GM12878 (cell line): ENCODE measurements around the gene VKORC1. TPM values are rescaled to one million over a fixed set of nuclear protein-coding genes. Genes with fewer than 3 reads are reported as not detected.

Experiments
- ATAC-seq: fragments of 200-7000 bp; cut with Tn5 transposase; 3 replicates; pipeline ENCODE4 v1.9.1; 2020; ENCODE audit warnings: mild to moderate bottlenecking, moderate library complexity
- BruUV-seq: library from RNA; stranded (reverse); fragments of 400-500 nt; replicated peaks from 2 replicates; lab custom pipeline; 2021; lab: Mats Ljungman, UMichigan
- CTCF ChIA-PET: fragments of 300-600 bp; sonication (Branson Sonifier 250); formaldehyde crosslinking; extraction: SDS; loops from one replicate; lab custom pipeline; 2021; ENCODE audit warnings: inconsistent platforms; lab: Yijun Ruan, JAX
- POLR2A ChIA-PET: fragments of 350-600 bp; formaldehyde crosslinking; extraction: SDS; loops from one replicate; lab custom pipeline; 2021; ENCODE audit warnings: inconsistent platforms; lab: Charles Lee
- RAD21 ChIA-PET: fragments of 300-600 bp; sonication (Branson Sonifier 250); formaldehyde crosslinking; loops from one replicate; lab custom pipeline; 2023; ENCODE audit warnings: antibody characterized with exemption; ENCODE audit not compliant: unreplicated experiment; lab: Charles Lee
- SMC1A ChIA-PET: fragments of 300-600 bp; sonication (Branson Sonifier 250); formaldehyde crosslinking; loops from one replicate; lab custom pipeline; 2023; ENCODE audit not compliant: unreplicated experiment, uncharacterized antibody; lab: Charles Lee
- DNase-seq: peaks from one replicate; pipeline ENCODE4 v3.0.0-alpha.2; 2011; ENCODE audit warnings: low read depth, low spot score
- FAIRE-seq: peaks from 3 replicates; lab custom pipeline; 2011; peaks lifted over from hg19 to GRCh38; lab: Jason Lieb, UNC
- H2AFZ ChIP-seq: 2 replicates; pipeline ENCODE4 v1.6.0; 2011; ENCODE audit warnings: low read depth, low read length, control low read depth; ENCODE audit not compliant: control insufficient read depth
- H3K27ac ChIP-seq: 2 replicates; pipeline ENCODE4 v1.5.1; 2011; ENCODE audit warnings: control low read depth; ENCODE audit not compliant: control insufficient read depth, insufficient read depth
- H3K27me3 ChIP-seq, 2 experiments: replicated peaks in 1 of 2; 2 replicates each; pipeline versions ENCODE4 v1.6.0 to v1.6.1; 2011; ENCODE audit warnings: low read length in 1 of 2; ENCODE audit not compliant: control insufficient read depth in 2 of 2, insufficient read depth in 2 of 2
- H3K36me3 ChIP-seq, 2 experiments: 2 replicates each; pipeline ENCODE4 v1.5.1; 2011; ENCODE audit warnings: low read length in 1 of 2; ENCODE audit not compliant: control insufficient read depth in 2 of 2, insufficient read depth in 2 of 2
- H3K4me1 ChIP-seq: 2 replicates; pipeline ENCODE4 v1.6.1; 2011; ENCODE audit warnings: mild to moderate bottlenecking, low read length, moderate library complexity, mixed read lengths; ENCODE audit not compliant: control insufficient read depth, insufficient read depth
- H3K4me2 ChIP-seq: 2 replicates; pipeline ENCODE4 v1.6.0; 2011; ENCODE audit warnings: control low read depth; ENCODE audit not compliant: control insufficient read depth, insufficient read depth
- H3K4me3 ChIP-seq: fragments of 200-600 bp; sonication (generic); 2 replicates; pipeline ENCODE4 v1.5.1; 2016
- H3K79me2 ChIP-seq: 2 replicates; pipeline ENCODE4 v1.6.0; 2011; ENCODE audit warnings: low read length; ENCODE audit not compliant: control insufficient read depth, insufficient read depth
- H3K9ac ChIP-seq: 2 replicates; pipeline ENCODE4 v1.8.0; 2011; ENCODE audit warnings: low read length, control low read depth, mixed read lengths; ENCODE audit not compliant: control insufficient read depth, insufficient read depth
- H3K9me3 ChIP-seq: replicated peaks from 3 replicates; pipeline ENCODE4 v1.5.1; 2011; ENCODE audit warnings: mild to moderate bottlenecking, low read length; ENCODE audit not compliant: control insufficient read depth, insufficient read depth
- H4K20me1 ChIP-seq: 2 replicates; pipeline ENCODE4 v1.6.0; 2011; ENCODE audit not compliant: control insufficient read depth, insufficient read depth
- HDGF ChIP-seq: fragments of 450-650 bp; IDR thresholded peaks from 2 replicates; pipeline ENCODE4 v1.6.1; 2016; ENCODE audit warnings: antibody characterized with exemption
- MEF2A ChIP-seq: IDR thresholded peaks from 2 replicates; pipeline ENCODE4 v1.6.1; 2011; ENCODE audit warnings: low read depth, mild to moderate bottlenecking, low read length, moderate library complexity; ENCODE audit not compliant: insufficient read depth
- NR2C2 ChIP-seq: IDR thresholded peaks from 2 replicates; pipeline ENCODE4 v1.6.1; 2011; ENCODE audit warnings: borderline replicate concordance, low read depth; ENCODE audit not compliant: control insufficient read depth, insufficient read length
- RAD21 ChIP-seq: IDR thresholded peaks from 2 replicates; pipeline ENCODE4 v1.6.1; 2011; ENCODE audit warnings: mild to moderate bottlenecking, low read depth, low read length, moderate library complexity; ENCODE audit not compliant: insufficient read depth
- SKIL ChIP-seq: fragments of 450-650 bp; IDR thresholded peaks from 2 replicates; pipeline ENCODE4 v1.6.1; 2017; ENCODE audit warnings: mild to moderate bottlenecking, low read depth, inconsistent platforms; ENCODE audit not compliant: poor library complexity, severe bottlenecking
- SMC3 ChIP-seq: IDR thresholded peaks from 2 replicates; pipeline ENCODE4 v1.6.1; 2011; ENCODE audit warnings: low read length, improper control_type of control experiment, borderline replicate concordance
- ZNF622 ChIP-seq: fragments of 450-650 bp; IDR thresholded peaks from 2 replicates; pipeline ENCODE4 v1.6.1; 2017; ENCODE audit warnings: mild to moderate bottlenecking, inconsistent platforms
- WGBS: methylation state at CpG from one replicate; pipeline ENCODE4 v1.1.6; 2016; ENCODE audit warnings: low lambda C conversion rate; ENCODE audit not compliant: insufficient replicate concordance, insufficient coverage; ENCODE audit errors: missing lambda C conversion rate; 5-methylcytosine and 5-hydroxymethylcytosine counted together
- in situ Hi-C: fragments of 300-500 bp; cut with MboI; formaldehyde crosslinking; loops from 9 replicates; pipeline ENCODE4 v1.14.3; 2018; ENCODE audit warnings: mixed read lengths
- intact Hi-C: fragments of 100-400 bp; cut with micrococcal nuclease; formaldehyde crosslinking; loops from one replicate; pipeline ENCODE4 v1.14.2; 2022; ENCODE audit not compliant: unreplicated experiment
- polyA plus RNA-seq, 11 experiments: library from polyadenylated mRNA; depleted of rRNA in 4 of 11; unstranded in 6 of 11; stranded (reverse) in 5 of 11; fragments of >200 nt; fragmentation: Nextera tagmentation in 4 of 11; fragmentation: Illumina TruSeq in 1 of 11; extraction: Ambion mirVana in 4 of 11; extraction: Trizol in 1 of 11; gene quantifications; 1 replicate in 1 of 11; 2 replicates in 10 of 11; pipeline versions ENCODE4 v1.2.1 to v1.2.3, GENCODE V29; 2011 to 2016; ENCODE audit warnings: inconsistent platforms in 2 of 11, missing spikeins in 2 of 11, low read depth in 1 of 11
- total RNA-seq, 4 experiments: library from RNA; depleted of rRNA in 3 of 4; stranded (reverse); fragments of >200 nt in 3 of 4; fragmentation: Illumina TruSeq in 1 of 4; extraction: Trizol in 1 of 4; gene quantifications; 2 replicates each; pipeline versions ENCODE4 v1.2.1 to v1.2.3, GENCODE V29; 2013 to 2021

Gene VKORC1
- total and polyA plus RNA-seq, 10 of the 15 experiments (the other 5 are each of a cell fraction or from before 2014, with no cell fraction given): 19.8 to 140 (median 57.7) TPM

DNA sequence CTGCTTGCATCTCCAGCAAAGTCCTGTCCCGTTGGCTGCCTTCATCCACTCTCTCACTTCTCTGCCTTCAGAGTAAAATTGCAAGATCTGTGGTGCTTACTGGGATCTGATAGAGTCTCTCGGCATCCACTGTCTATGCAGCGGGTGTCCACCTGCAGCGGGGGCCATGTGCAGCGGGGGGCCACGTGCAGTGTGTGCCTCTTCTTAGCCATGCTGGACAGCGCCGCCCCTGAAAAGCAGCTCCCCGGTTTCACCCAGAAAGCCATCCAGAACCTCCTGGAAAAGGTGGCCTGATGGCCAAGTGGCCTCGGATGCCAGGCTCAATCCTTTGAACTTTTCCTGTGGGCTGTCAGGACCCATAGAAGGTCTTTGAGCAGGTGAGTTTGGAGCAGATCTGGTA, 51.7 kb downstream of the VKORC1 start:
- no peaks in the 10 kb centered on the region for H3K9me3 ChIP-seq
- ChIA-PET SMC1A (no interaction called here), CTCF (interaction anchor here (1.2 kb wide), 1 partner anchor 56 kb away, joined by 3 read pairs; no protein-coding TSS in a partner anchor), POLR2A (no interaction called here), RAD21 (no interaction called here)
- 98% methylated on average over 10 of the region's 10 CpGs for WGBS
- TF ChIP-seq SKIL (no peak), ZNF622 (no peak), SMC3 (no peak), HDGF (no peak), MEF2A (no peak), NR2C2 (no peak), RAD21 (no peak)
- no peak overlapping the region for H2AFZ ChIP-seq
- no peaks in the 10 kb centered on the region for H3K27me3 ChIP-seq
- no TSS peak for BruUV-seq
- H3K9ac ChIP-seq: no peak overlapping the region
- ATAC-seq (no peak), FAIRE-seq (no peak), DNase-seq (no peak)
- no peak overlapping the region for H3K27ac ChIP-seq
- intact Hi-C loops (no loop called here), in situ Hi-C loops (no loop called here)
- no peaks in the 10 kb centered on the region for H4K20me1 ChIP-seq
- H3K4me3 ChIP-seq: no peak overlapping the region
- peaks cover 1 to 12% of the 10 kb centered on the region in 2 experiments; a peak in 3 of 4 replicates for H3K36me3 ChIP-seq
- no peaks in the 10 kb centered on the region for H3K79me2 ChIP-seq
- no peaks in the 10 kb centered on the region for H3K4me1 ChIP-seq
- no peak overlapping the region for H3K4me2 ChIP-seq

Other genes starting within 250 kb of the VKORC1 start
Only the 7 nearest of the 20 such genes appear.
- 10.0 and 11.3 TPM in 2 replicates for gene ZNF668, start 20.6 kb downstream of the VKORC1 start, total RNA-seq (2014; rRNA removed)
- gene ZNF668, start 20.6 kb downstream of the VKORC1 start, total RNA-seq (2014; rRNA removed; fragmentation: Illumina TruSeq; extraction: Trizol): 3.2 and 3.8 TPM in 2 replicates
- gene ZNF668, start 20.6 kb downstream of the VKORC1 start, total RNA-seq (2021): 20.3 and 20.7 TPM in 2 replicates
- gene ZNF668, start 20.6 kb downstream of the VKORC1 start, polyA plus RNA-seq (2011; rRNA removed): 5.7 and 5.8 TPM in 2 replicates
- gene ZNF668, start 20.6 kb downstream of the VKORC1 start, polyA plus RNA-seq (2014; fragmentation: Illumina TruSeq; extraction: Trizol): 2.4 and 6.8 TPM in 2 replicates
- gene ZNF668, start 20.6 kb downstream of the VKORC1 start, polyA plus RNA-seq (2014; fragmentation: Nextera tagmentation; extraction: Ambion mirVana): under 1 TPM in 1 of 2 experiments, not detected in 1; 0.05 TPM
- 10.0 and 12.2 TPM in 2 replicates for gene ZNF668, start 20.6 kb downstream of the VKORC1 start, polyA plus RNA-seq (2014; rRNA removed)
- gene ZNF668, start 20.6 kb downstream of the VKORC1 start, polyA plus RNA-seq (2016; fragmentation: Nextera tagmentation; extraction: Ambion mirVana): 10 to 100 TPM; 12.6 to 15.7 TPM
- 13.1 and 15.4 TPM in 2 replicates for gene ZNF646, start 20.4 kb downstream of the VKORC1 start, total RNA-seq (2014; rRNA removed)
- 6.4 and 8.5 TPM in 2 replicates for gene ZNF646, start 20.4 kb downstream of the VKORC1 start, total RNA-seq (2014; rRNA removed; fragmentation: Illumina TruSeq; extraction: Trizol)
- gene ZNF646, start 20.4 kb downstream of the VKORC1 start, total RNA-seq (2021): 18.1 and 21.8 TPM in 2 replicates
- 3.6 and 4.9 TPM in 2 replicates for gene ZNF646, start 20.4 kb downstream of the VKORC1 start, polyA plus RNA-seq (2011; rRNA removed)
- 2.4 and 6.3 TPM in 2 replicates for gene ZNF646, start 20.4 kb downstream of the VKORC1 start, polyA plus RNA-seq (2014; fragmentation: Illumina TruSeq; extraction: Trizol)
- under 1 TPM; 0.10 to 0.26 TPM for gene ZNF646, start 20.4 kb downstream of the VKORC1 start, polyA plus RNA-seq (2014; fragmentation: Nextera tagmentation; extraction: Ambion mirVana)
- gene ZNF646, start 20.4 kb downstream of the VKORC1 start, polyA plus RNA-seq (2014; rRNA removed): 10.7 and 12.4 TPM in 2 replicates
- 1 to 10 TPM; 6.3 to 6.5 TPM for gene ZNF646, start 20.4 kb downstream of the VKORC1 start, polyA plus RNA-seq (2016; fragmentation: Nextera tagmentation; extraction: Ambion mirVana)
- 0.87 and 1.1 TPM in 2 replicates for gene PRSS53, start 5.9 kb downstream of the VKORC1 start, total RNA-seq (2014; rRNA removed)
- gene PRSS53, start 5.9 kb downstream of the VKORC1 start, total RNA-seq (2014; rRNA removed; fragmentation: Illumina TruSeq; extraction: Trizol): 0.41 and 0.63 TPM in 2 replicates
- 2.6 and 3.2 TPM in 2 replicates for gene PRSS53, start 5.9 kb downstream of the VKORC1 start, total RNA-seq (2021)
- gene PRSS53, start 5.9 kb downstream of the VKORC1 start, polyA plus RNA-seq (2011; rRNA removed): 0.81 and 1.7 TPM in 2 replicates
- 0.22 and 0.51 TPM in 2 replicates for gene PRSS53, start 5.9 kb downstream of the VKORC1 start, polyA plus RNA-seq (2014; fragmentation: Illumina TruSeq; extraction: Trizol)
- not detected for gene PRSS53, start 5.9 kb downstream of the VKORC1 start, polyA plus RNA-seq (2014; fragmentation: Nextera tagmentation; extraction: Ambion mirVana)
- 3.0 and 3.4 TPM in 2 replicates for gene PRSS53, start 5.9 kb downstream of the VKORC1 start, polyA plus RNA-seq (2014; rRNA removed)
- under 1 TPM; 0.35 to 0.40 TPM for gene PRSS53, start 5.9 kb downstream of the VKORC1 start, polyA plus RNA-seq (2016; fragmentation: Nextera tagmentation; extraction: Ambion mirVana)
- 31.9 and 43.3 TPM in 2 replicates for gene BCKDK, start 13.6 kb upstream of the VKORC1 start, total RNA-seq (2014; rRNA removed)
- 10.6 and 11.6 TPM in 2 replicates for gene BCKDK, start 13.6 kb upstream of the VKORC1 start, total RNA-seq (2014; rRNA removed; fragmentation: Illumina TruSeq; extraction: Trizol)
- gene BCKDK, start 13.6 kb upstream of the VKORC1 start, total RNA-seq (2021): 39.4 and 44.0 TPM in 2 replicates
- gene BCKDK, start 13.6 kb upstream of the VKORC1 start, polyA plus RNA-seq (2011; rRNA removed): 7.7 and 22.3 TPM in 2 replicates
- gene BCKDK, start 13.6 kb upstream of the VKORC1 start, polyA plus RNA-seq (2014; fragmentation: Illumina TruSeq; extraction: Trizol): 14.7 and 20.5 TPM in 2 replicates
- 1 to 10 TPM in 1 of 2 experiments, under 1 TPM in 1; 0.68 to 3.3 TPM for gene BCKDK, start 13.6 kb upstream of the VKORC1 start, polyA plus RNA-seq (2014; fragmentation: Nextera tagmentation; extraction: Ambion mirVana)
- 45.5 and 48.6 TPM in 2 replicates for gene BCKDK, start 13.6 kb upstream of the VKORC1 start, polyA plus RNA-seq (2014; rRNA removed)
- 10 to 100 TPM; 56.1 to 56.6 TPM for gene BCKDK, start 13.6 kb upstream of the VKORC1 start, polyA plus RNA-seq (2016; fragmentation: Nextera tagmentation; extraction: Ambion mirVana)
- gene KAT8, start 22.9 kb upstream of the VKORC1 start, total RNA-seq (2014; rRNA removed): 46.9 and 50.4 TPM in 2 replicates
- 37.5 and 39.0 TPM in 2 replicates for gene KAT8, start 22.9 kb upstream of the VKORC1 start, total RNA-seq (2014; rRNA removed; fragmentation: Illumina TruSeq; extraction: Trizol)
- 44.3 and 46.5 TPM in 2 replicates for gene KAT8, start 22.9 kb upstream of the VKORC1 start, total RNA-seq (2021)
- gene KAT8, start 22.9 kb upstream of the VKORC1 start, polyA plus RNA-seq (2011; rRNA removed): 41.8 and 45.9 TPM in 2 replicates
- gene KAT8, start 22.9 kb upstream of the VKORC1 start, polyA plus RNA-seq (2014; fragmentation: Illumina TruSeq; extraction: Trizol): 36.0 and 40.3 TPM in 2 replicates
- 10 to 100 TPM in 1 of 2 experiments, 1 to 10 TPM in 1; 5.5 to 11.2 TPM for gene KAT8, start 22.9 kb upstream of the VKORC1 start, polyA plus RNA-seq (2014; fragmentation: Nextera tagmentation; extraction: Ambion mirVana)
- 53.0 and 55.8 TPM in 2 replicates for gene KAT8, start 22.9 kb upstream of the VKORC1 start, polyA plus RNA-seq (2014; rRNA removed)
- 10 to 100 TPM; 21.7 to 25.6 TPM for gene KAT8, start 22.9 kb upstream of the VKORC1 start, polyA plus RNA-seq (2016; fragmentation: Nextera tagmentation; extraction: Ambion mirVana)
- gene PRSS8, start 40.9 kb upstream of the VKORC1 start, total RNA-seq (2014; rRNA removed): not detected in 2 replicates
- gene PRSS8, start 40.9 kb upstream of the VKORC1 start, total RNA-seq (2014; rRNA removed; fragmentation: Illumina TruSeq; extraction: Trizol): not detected in 2 replicates
- 0.16 and 0.33 TPM in 2 replicates for gene PRSS8, start 40.9 kb upstream of the VKORC1 start, total RNA-seq (2021)
- not detected in 2 replicates for gene PRSS8, start 40.9 kb upstream of the VKORC1 start, polyA plus RNA-seq (2011; rRNA removed)
- not detected in 2 replicates for gene PRSS8, start 40.9 kb upstream of the VKORC1 start, polyA plus RNA-seq (2014; fragmentation: Illumina TruSeq; extraction: Trizol)
- not detected for gene PRSS8, start 40.9 kb upstream of the VKORC1 start, polyA plus RNA-seq (2014; fragmentation: Nextera tagmentation; extraction: Ambion mirVana)
- gene PRSS8, start 40.9 kb upstream of the VKORC1 start, polyA plus RNA-seq (2014; rRNA removed): 0.58 TPM in 1 of 2 replicates, not detected in the other
- gene PRSS8, start 40.9 kb upstream of the VKORC1 start, polyA plus RNA-seq (2016; fragmentation: Nextera tagmentation; extraction: Ambion mirVana): not detected
- 0.11 and 0.44 TPM in 2 replicates for gene PRSS36, start 55.3 kb upstream of the VKORC1 start, total RNA-seq (2014; rRNA removed)
- gene PRSS36, start 55.3 kb upstream of the VKORC1 start, total RNA-seq (2014; rRNA removed; fragmentation: Illumina TruSeq; extraction: Trizol): 0.13 TPM in 1 of 2 replicates, not detected in the other
- gene PRSS36, start 55.3 kb upstream of the VKORC1 start, total RNA-seq (2021): 0.46 TPM in 1 of 2 replicates, not detected in the other
- 0.11 and 0.17 TPM in 2 replicates for gene PRSS36, start 55.3 kb upstream of the VKORC1 start, polyA plus RNA-seq (2011; rRNA removed)
- not detected in 2 replicates for gene PRSS36, start 55.3 kb upstream of the VKORC1 start, polyA plus RNA-seq (2014; fragmentation: Illumina TruSeq; extraction: Trizol)
- gene PRSS36, start 55.3 kb upstream of the VKORC1 start, polyA plus RNA-seq (2014; fragmentation: Nextera tagmentation; extraction: Ambion mirVana): not detected
- gene PRSS36, start 55.3 kb upstream of the VKORC1 start, polyA plus RNA-seq (2014; rRNA removed): 0.20 and 0.47 TPM in 2 replicates
- gene PRSS36, start 55.3 kb upstream of the VKORC1 start, polyA plus RNA-seq (2016; fragmentation: Nextera tagmentation; extraction: Ambion mirVana): 1 to 10 TPM in 1 of 2 experiments, under 1 TPM in 1; 0.17 to 1.1 TPM